ENCODE results near the gene DAGLB. TPM values are rescaled to one million over a fixed set of nuclear protein-coding genes. Genes with fewer than 3 reads are reported as not detected.

Gene DAGLB
- total and polyA plus RNA-seq, 2 of the 4 experiments (the other 2 are of a cell fraction), result 23.4 to 33.5 TPM

- no peak for TF ChIP-seq MAZ (IDR thresholded peaks at IDR 0.05; ENCODE audit: borderline replicate concordance, low read depth, low read length)
These were observed 61.7 kb downstream of the DAGLB start (continued) for GRCh38 chr7:6385909-6386560.

- no peak overlapping the region for H4K91ac ChIP-seq (ENCODE audit: insufficient read depth, low read depth, low read length)
- H3K4ac ChIP-seq (ENCODE audit: low read depth, low read length), result no peak overlapping the region; the same call in 1 of the 2 replicates
- in situ Hi-C loops (cut with MboI; ENCODE audit: low sequenced_read_pairs) (no loop called here), intact Hi-C loops (cut with micrococcal nuclease) (no loop called here), dilution Hi-C loops (cut with HindIII; ENCODE audit: low sequenced_read_pairs, unreplicated experiment) (no loop called here)
- H2BK20ac ChIP-seq (ENCODE audit: low read depth, low read length), result no peak overlapping the region
- H3K4me3 ChIP-seq (ENCODE audit: insufficient read depth, low read depth, low read length), result no peak overlapping the region
- H3K36me3 ChIP-seq (ENCODE audit: control insufficient read depth, insufficient read depth, low read length), result peaks cover 17% of the 10 kb centered on the region
- POLR2A ChIA-PET (ENCODE audit: unreplicated experiment), result no interaction called here
- H3K27me3 ChIP-seq (ENCODE audit: control insufficient read depth, insufficient read depth, low read length), result no peaks in the 10 kb centered on the region
- H3K27ac ChIP-seq (ENCODE audit: insufficient read depth, low read length), result no peak overlapping the region
- BruUV-seq (replicated peaks), result no TSS peak
- peaks cover 21% of the 10 kb centered on the region for H3K9me1 ChIP-seq (ENCODE audit: insufficient read depth, low read length)
- 0 out of 4 replicates have a peak overlapping the region, but pooled peaks of 1 of the 2 experiments have one; percentile 20 for H4K8ac ChIP-seq (ENCODE audit: low read depth in 2 of 2, low read length in 2 of 2)
- H3K18ac ChIP-seq (ENCODE audit: low read depth, low read length), result no peak overlapping the region
- H2BK5ac ChIP-seq (ENCODE audit: low read depth, low read length, poor library complexity, severe bottlenecking), result peak overlapping the region; percentile 54
- H3K4me2 ChIP-seq (ENCODE audit: low read depth, low read length), result peak overlapping the region; percentile 62; the same call in 1 of the 2 replicates
- H3K9me3 ChIP-seq (ENCODE audit: control insufficient read depth, insufficient read depth, low read length), result no peaks in the 10 kb centered on the region
- peaks cover 5 to 48% of the 10 kb centered on the region in 2 experiments; a peak in 2 of 4 replicates for H3K79me1 ChIP-seq (ENCODE audit: low read depth in 1 of 2, low read length in 2 of 2)
- H2AK5ac ChIP-seq (ENCODE audit: low read depth, low read length), result no peak overlapping the region
- peak; percentile 97 for DNase-seq
- CTCF ChIA-PET, result interaction anchor here (0.7 to 0.8 kb wide), 3 partner anchors 35 to 1485 kb away, joined by 3 to 5 read pairs (median 5); no protein-coding TSS in a partner anchor
- H3K14ac ChIP-seq (replicated peaks; ENCODE audit: low read depth, low read length), result no peak overlapping the region
- WGBS, 2 experiments (ENCODE audit: extremely low coverage in 2 of 2, insufficient read length in 1 of 2), result 51% methylated on average over 3 of the region's 5 CpGs; no CpG with 5 or more reads in 1 of the 2 experiments
- H3K56ac ChIP-seq (ENCODE audit: extremely low read depth, insufficient read depth, low read length), result peak overlapping the region; percentile 68; the same call in 1 of the 2 replicates
- TF ChIP-seq RCOR1 (IDR thresholded peaks at IDR 0.05; ENCODE audit: insufficient replicate concordance, low read length) (no peak), MAFK (IDR thresholded peaks at IDR 0.05; ENCODE audit: low read depth, low read length) (0 out of 2 replicates have a peak, but pooled peaks have one; percentile 6), CEBPB (IDR thresholded peaks at IDR 0.05; ENCODE audit: low read depth, low read length) (peak; percentile 82), BHLHE40 (IDR thresholded peaks at IDR 0.05; ENCODE audit: low read depth, low read length) (peak; percentile 18; the same call in 1 of the 2 replicates), SMC3 (IDR thresholded peaks at IDR 0.05; ENCODE audit: low read depth, low read length) (no peak), RFX5 (IDR thresholded peaks at IDR 0.05; ENCODE audit: low read depth, low read length) (no peak), FOS (IDR thresholded peaks at IDR 0.05; ENCODE audit: low read depth, low read length) (peak; percentile 84; the same call in 1 of the 2 replicates), MXI1 (IDR thresholded peaks at IDR 0.05; ENCODE audit: borderline replicate concordance, low read depth, low read length) (no peak), CTCF (conservative IDR thresholded peaks at IDR 0.05; ENCODE audit: low read depth, low read length) (no peak)
- peak overlapping the region; percentile 31; the same call in 1 of the 2 replicates for H3K9ac ChIP-seq (ENCODE audit: low read depth, low read length)
- peaks cover 17% of the 10 kb centered on the region for H3K4me1 ChIP-seq (ENCODE audit: control insufficient read depth, insufficient read depth, low read length)
- H4K5ac ChIP-seq (ENCODE audit: low read depth, low read length), result no peak overlapping the region
- peaks cover 99% of the 10 kb centered on the region for H4K20me1 ChIP-seq (ENCODE audit: insufficient read depth, low read length)
- H3K23ac ChIP-seq (ENCODE audit: low read depth, low read length), result no peak overlapping the region
- H2BK15ac ChIP-seq (ENCODE audit: low read depth, low read length), result no peak overlapping the region
- ATAC-seq (ENCODE audit: low read depth), result peak; percentile 89
- H2BK120ac ChIP-seq (ENCODE audit: low read depth, low read length), result no peak overlapping the region
- no peak overlapping the region for H2AK9ac ChIP-seq (replicated peaks; ENCODE audit: low read depth, low read length, poor library complexity)
- H2AFZ ChIP-seq (replicated peaks; ENCODE audit: low read length, poor library complexity), result no peak overlapping the region
These were observed 62.5 kb downstream of the DAGLB start for GRCh38 chr7:6385110-6385781.

Data from IMR-90 (cell line).